ENCODE results near the gene TMEM203.

TMEM203 gene

DNA sequence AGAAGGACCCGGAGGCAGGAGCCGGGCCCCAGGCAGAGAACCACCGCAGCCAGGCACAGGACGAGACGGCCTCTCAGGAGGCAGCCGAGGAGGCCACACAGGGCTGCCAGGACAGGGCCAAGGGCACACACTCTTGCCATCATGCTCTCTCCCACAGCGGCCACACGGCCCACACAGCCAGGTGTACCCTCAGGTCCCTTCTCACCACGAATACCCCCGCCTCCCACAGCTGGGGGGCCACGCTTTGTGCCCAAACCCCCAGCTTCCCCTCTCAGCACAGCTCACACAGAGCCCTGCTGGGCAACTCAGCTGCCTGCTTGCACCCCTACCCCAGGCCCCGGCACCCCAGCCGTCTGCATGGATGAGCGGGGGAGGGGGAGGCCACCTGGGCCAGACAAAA, 11.7 kb downstream of the TMEM203 start:
- no peak for FAIRE-seq

DNA sequence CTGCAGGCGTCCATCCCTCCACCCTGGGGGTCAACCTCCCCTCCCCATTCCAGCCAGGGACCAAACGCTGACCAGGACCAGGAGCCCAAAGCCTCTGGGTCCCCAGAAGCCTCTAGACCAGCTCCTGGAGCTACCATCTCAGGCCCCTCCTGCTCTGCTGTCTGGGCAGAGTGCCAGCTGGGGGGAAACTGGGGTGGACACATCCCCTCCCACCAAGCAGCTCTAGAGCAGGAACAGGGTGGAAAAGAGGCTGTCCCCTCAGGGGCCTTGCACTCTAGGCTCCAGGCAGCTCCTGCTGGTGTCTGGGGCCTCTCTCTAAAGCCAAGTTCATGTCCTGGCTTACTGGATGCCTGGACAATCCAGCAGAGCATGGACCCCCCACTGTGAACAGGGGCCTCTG, 12.6 kb downstream of the TMEM203 start:
- no peak for FAIRE-seq

DNA sequence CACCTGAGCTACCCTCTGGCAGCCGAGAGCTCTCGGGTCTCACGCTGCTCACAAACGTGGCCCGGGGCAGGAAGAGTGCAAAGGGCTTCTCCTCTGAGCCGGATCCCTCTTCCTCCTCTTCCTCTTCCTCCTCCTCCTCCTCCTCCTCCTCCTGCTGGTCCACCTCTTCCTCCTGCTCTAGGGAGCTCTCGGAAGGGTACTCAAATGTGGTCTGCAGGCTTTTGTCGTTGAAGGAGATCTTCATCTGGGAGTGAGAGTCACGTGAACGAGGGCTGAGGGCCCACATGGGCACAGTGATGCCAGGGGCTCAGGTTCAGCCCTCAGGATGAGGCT, 13.0 kb downstream of the TMEM203 start:
- no peak for FAIRE-seq

DNA sequence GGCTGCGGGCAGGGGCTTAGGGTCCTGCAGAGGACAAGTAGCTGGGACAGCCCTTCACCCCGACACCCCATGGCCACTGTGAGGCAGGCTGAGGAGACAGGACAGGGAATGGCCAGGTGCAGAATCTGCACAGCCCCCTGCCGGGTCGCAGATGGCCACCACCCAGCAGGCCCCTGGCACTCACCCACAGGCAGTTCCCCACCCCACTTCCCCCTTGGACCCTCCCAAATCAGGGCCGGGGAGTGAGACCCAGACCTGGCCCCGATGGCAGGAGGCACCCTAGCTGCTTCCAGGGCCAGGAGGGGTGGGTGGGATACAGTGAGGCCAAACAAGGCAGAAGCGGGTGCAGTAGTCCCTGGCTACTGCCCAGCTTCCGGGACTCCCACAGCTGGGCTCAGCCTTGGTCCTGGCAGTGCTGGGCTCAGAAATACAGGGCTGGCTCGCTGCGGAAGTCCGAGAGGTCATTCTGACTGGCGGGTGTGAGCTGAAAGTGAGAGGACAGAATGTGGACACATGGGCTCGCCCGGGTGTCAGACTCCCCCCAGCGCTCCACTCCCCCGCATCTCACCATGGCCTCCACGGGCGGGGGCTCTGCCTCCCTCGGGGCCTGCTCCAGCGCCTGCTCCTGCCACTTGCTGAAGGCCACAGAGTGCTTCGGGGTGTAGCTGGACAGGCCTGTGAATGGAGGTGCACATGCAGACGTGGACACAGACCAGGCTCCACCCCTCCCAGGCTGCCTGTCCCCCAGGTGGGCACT, 13.6 kb downstream of the TMEM203 start:
- FAIRE-seq, result no peak

DNA sequence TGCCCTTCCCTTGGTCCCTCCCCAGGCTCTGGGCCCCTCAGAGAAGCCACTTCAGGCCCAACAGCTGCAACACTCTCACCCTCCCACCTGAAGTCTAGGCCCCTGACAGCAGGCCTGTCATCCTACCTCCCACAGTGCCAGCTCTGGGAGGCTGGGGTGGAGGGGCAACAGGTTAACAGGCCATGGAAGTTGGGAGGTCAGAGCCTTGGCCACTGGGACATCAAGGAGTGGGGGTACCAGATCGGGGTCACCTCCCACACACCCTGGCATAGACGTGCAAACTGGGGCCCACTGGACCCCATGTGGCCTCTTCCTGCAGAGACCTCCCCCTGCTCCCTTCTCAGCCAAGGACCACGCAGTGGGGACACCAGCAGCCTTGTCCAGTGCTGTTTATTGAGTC, 14.2 kb downstream of the TMEM203 start:
- FAIRE-seq, result no peak

DNA sequence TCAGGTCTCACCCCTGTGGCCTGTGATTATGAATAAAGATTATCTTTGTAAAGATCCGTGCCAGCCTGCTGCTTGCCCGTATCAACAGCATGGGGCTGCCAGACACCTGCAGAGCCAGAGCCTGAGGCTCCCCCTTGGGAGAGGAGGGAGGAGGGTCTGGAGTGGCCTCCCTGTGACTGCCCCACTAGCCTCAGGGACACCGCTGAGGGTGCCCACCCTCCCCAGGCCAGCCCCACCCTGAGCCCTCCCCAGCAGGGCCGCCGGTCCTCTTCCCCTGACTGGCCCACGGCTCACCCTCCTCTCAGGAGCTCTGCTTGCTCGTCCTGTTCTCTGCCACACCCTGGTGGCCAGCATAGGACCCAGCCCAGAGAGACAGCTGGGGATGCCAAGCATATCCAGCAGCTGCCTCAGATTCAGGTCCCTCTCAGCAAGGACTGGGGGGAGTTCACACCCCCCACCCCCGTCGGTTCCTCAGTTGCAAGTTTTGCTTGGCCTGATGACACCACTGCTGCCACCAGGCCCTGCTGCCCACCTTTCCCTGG, 15.1 kb downstream of the TMEM203 start:
- FAIRE-seq, result no peak

DNA sequence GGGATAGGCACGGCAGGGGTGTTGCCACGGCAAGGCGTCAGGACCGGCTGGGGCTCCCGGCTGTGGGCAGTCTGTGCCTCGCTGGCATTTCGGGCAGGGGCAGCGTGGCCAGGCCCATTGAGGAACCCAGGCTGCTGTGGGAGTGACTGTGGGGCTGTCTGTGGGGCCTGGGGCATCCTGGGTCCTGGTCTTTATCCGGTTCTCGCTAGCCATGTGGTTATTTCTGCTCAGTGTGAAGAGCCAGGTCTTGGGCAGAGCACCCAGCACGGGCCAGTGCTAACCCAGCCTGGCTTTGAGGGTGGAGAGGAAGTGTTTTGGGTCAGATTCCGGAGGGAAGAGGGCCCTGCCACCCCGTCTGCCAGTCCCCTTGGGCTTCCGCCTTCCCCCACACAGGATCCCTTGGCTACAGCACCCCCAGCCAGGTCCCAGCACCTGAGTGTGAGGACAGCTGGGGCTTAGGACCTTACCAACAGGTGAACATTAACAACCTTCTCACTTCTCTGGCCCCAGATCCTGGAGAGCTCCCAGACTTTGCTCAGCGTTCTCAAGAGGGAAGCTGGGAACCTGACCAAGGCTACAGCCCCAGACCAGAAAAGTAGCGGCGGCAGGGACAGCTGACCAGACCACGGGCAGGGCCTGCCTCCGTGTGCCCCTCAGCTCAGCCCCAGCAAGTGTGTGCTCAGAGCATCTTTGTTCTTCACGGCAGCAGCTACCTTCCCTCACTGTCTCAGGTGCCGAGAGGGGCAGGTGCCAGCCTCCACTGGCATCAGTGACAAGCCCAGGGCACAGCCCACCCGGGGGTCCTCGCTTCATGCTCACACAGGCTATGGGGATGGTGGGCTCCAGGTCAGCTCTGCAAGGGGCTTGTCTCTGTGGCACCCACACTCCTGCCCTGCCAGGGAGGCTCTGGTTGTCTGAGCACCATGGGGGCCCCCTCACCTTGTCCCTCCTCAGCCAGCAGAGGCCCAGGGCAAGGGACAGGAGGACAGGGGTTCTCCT, 15.9 kb downstream of the TMEM203 start:
- no peak for FAIRE-seq

DNA sequence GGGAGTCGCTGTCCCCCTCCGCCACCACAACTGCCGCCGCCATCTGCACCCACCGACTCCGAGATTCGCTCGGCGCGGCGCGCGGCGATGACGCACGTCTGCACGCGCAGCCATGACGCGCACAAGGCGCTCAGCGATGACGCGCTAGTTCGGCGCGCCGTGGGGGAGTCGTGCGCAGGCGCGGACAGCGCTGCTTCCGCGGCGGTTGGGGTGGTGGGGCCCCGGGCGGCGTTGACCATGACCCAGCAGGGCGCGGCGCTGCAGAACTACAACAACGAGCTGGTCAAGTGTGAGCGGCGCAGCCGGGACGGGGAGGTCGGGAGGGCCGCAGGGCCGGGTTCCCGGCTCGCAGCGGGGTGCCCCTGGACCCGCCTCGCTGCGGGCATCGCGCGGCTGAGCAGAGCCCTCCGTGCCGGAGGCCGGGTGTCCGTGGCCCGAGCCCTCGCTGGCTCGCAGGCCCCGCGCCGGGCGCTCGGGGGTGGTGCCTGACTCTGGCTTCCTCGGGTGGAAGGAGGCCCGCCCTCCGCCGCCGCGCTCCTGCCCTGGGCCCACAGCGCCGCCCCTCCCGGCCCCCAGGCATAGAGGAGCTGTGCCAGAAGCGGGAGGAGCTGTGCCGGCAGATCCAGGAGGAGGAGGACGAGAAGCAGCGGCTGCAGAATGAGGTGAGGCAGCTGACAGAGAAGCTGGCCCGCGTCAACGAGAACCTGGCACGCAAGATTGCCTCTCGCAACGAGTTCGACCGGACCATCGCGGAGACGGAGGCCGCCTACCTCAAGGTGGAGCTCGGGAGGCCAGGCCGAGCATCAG, 16.8 kb downstream of the TMEM203 start, which contains the start of the genes ANAPC2 and SSNA1:
Gene ANAPC2 (minus strand): TSS at position 71 of the 807 bp plus-strand sequence. CDS start 28 bp downstream, at position 43.
Gene SSNA1 (plus strand): TSS at position 187 of the 807 bp plus-strand sequence. CDS start 51 bp downstream, at position 238.
- FAIRE-seq, result no peak

DNA sequence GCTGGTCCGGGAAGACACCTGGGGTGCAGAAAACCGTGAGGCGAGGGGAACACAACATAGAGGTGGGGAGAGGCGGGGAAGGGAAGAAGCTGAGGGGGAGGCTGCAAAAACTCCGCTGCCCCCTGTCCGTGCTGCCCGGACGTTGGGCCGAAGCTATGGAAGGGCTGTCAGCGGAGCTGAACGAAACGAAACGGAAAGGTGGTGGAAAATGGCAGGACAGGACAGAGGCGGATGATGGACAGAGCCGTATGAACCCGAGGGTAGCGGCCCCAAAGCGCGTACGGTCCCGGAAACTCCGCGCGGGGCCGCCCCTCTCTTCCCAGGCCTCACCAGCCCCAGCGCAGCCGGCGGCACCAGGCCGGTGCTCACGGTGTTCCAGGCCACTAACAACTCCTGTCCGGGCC, 17.4 kb downstream of the TMEM203 start:
- FAIRE-seq, result no peak

DNA sequence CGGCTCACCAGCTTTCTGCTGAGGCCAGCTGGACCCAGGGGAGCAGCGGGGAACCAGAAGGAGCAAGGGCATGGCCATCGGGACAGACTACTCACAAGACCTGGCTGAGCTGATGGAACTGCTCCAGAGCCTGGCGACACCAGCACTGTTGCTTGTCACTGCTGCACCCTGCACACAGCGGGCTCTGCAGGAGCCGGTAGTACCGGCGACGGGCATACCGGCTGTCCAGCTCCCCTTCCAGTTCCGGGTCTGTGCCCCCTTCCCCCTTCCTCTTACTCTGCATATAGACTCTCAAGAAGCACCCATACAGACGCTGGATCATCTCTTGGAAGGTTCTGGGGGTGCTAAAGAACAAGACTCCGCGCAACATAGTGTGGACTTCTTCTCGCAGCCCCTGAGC, 18.1 kb downstream of the TMEM203 start:
- no peak for FAIRE-seq

DNA sequence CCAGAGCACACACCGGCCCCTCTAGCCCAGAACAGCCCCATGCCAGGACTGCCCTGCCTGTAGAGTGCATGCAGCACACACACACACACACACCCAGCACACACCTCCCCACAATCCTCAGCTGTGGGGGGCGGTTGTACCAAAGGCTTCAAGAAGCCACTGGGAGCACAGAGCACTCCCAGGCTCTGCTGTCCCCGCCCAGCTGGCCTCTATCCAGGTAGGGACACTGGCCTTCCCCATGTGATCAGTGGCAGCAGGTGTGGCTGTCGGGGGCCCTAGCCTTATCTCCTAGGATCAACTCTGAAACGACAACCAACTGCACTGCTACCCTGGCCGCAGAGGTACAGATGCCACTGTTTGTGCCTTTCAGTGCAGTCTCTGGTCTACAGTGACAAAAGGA, 19.1 kb downstream of the TMEM203 start:
- no peak for FAIRE-seq

DNA sequence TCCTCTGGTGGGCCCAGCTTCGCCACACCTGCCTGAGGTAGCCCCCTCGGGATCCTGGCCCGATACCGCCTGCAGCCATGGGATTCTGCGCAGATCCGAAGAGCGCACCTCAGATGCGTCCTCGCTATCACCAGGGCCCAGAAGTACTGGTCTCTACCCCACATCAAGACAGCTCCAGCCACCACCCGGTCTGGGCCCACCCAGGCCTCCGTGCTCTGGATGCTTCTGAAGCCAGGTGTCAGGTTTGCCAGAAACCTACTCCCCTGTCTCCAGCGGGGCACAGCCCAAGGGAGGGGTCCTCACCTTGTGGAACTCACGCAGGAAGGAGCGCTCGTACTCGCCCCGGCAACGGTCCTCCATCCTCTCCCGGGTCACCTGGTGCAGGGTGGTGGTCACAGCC, 19.5 kb downstream of the TMEM203 start:
- FAIRE-seq, result no peak

DNA sequence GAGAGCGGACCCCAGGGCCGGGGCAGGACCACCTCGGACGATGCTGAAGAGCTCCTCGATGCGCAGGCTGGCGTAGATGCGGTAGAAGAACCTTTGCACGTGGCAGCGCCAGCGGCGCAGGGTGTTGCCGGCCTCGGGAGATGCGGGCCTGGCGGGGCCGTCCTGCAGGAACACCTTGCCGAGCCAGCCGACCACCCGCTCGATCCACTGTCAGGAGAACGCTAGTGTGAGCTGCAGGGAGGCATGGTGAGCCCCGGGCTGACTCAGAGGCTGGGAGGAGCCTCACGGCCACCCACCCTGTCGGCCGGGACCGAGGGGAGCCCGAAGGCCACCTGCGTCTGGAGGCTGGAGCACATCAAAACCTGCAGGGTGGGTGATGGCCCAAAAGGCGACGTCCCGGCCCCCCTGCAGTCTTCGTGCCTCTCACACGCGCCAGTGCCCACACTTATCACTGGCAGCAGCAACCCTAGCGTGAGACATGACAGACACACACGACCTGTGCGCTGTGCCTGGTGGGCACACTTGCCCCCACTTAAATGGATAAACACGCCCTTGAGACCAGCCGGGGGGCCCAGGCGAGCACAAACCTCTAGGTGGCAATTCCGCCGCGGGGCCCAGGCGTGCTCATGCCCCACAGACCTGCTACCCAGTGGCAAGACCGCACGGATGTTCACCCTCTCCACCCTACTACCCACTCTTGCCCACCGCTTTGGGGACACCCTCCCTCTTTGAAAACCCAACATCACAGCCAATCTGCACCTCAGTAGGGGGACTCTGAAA, 20.4 kb downstream of the TMEM203 start:
- FAIRE-seq, result no peak

DNA sequence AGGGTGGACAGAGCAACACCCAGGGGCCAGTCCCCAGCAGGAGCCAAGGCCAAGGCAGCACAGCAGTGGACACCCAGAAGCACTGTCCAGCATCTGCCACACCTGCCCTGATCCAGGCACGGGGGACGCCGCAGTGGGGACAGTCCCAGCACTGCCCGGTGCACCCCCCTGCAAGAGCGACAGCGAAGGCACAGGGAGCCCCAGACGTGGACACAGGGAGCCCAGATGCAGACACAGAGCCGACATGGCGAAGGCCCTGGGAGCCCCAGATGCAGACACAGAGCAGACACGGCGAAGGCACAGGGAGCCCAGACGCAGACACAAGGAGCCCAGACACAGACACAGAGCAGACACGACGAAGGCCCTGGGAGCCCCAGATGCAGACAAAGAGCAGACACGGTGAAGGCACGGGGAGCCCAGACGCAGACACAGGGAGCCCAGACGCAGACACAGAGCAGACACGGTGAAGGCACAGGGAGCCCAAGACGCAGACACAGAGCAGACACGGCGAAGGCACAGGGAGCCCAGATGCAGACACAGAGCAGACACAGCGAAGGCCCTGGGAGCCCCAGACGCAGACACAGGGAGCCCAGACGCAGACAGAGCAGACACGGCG, 21.4 kb downstream of the TMEM203 start:
- FAIRE-seq, result no peak

DNA sequence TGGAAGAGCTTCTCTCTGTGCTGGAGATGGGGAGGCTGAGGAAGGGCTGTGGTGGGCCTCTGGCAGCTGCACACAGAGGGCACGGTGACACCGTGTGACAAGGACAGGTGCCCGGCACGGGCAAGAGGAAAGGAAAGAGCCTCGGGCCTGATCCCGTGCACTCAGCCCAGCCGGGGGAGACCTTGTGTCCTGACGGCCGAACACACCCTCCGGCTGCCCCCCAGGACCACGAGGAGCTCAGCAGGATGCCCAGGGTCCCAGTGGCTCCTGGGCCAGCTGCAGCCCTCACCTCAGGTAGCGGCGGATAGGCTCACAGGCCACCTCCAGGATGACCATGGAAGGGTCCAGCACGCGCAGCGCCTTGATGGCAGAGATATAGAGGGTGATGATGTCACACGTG, 22.6 kb downstream of the TMEM203 start:
- FAIRE-seq, result no peak

DNA sequence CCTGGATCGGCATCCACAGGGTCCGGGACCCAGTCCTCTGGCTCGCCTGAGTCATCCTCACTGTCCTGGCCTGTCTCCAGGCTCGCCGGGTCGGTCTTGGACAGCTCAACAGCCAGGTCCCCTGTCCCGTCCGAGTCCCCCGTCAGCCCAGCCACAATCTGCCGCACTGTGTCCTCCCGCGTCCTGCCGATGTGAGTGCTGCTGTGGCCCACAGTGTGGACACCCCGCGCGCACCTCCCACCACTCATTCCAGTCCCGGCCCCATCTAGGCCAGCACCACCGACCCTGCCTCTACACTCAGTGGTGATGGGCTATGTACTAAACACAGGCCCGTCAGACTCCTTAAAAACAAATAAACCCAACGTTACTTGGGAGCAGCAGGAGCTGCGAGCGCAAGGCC, 23.8 kb downstream of the TMEM203 start:
- FAIRE-seq, result no peak

DNA sequence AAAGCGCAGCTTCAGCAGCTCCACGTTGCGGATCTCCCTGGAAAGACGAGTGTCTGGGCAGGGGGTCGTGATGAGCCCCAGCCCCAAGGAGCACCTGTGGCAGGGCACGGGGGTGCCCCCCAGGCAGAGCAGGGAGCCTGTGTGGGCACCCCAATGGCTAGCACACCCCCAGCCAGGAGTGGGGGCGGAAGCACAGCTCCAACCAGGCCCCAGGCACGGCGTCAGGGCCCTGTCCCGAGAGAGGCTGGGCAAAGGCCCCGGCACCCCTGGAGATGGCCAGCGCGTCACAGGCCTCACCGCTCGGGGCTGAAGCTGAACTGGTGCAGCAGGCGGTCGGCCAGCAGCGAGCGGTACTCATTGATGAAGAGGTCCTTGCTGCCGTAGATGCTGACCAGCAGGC, 25.0 kb downstream of the TMEM203 start:
- no peak for FAIRE-seq

DNA sequence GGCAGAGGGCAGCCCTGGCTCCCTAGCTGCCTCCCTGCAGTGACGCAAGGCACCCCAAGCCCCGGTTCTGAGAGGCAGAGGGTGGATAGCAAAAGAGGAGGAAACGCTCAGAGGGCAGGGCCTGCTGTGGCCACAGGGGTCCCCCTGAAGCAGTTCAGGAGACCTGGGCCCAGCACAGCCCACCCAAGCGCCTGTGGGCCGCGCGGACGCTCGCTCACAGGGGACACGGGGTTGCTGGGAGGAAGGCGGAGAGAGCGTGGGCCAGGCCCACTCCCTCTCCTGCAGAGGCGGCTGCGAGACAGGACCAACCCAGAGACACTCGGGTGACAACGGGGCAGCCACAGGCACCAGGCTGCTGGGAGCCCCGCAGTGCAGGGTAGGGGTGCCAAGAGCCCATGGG, 25.7 kb downstream of the TMEM203 start:
- no peak for FAIRE-seq

DNA sequence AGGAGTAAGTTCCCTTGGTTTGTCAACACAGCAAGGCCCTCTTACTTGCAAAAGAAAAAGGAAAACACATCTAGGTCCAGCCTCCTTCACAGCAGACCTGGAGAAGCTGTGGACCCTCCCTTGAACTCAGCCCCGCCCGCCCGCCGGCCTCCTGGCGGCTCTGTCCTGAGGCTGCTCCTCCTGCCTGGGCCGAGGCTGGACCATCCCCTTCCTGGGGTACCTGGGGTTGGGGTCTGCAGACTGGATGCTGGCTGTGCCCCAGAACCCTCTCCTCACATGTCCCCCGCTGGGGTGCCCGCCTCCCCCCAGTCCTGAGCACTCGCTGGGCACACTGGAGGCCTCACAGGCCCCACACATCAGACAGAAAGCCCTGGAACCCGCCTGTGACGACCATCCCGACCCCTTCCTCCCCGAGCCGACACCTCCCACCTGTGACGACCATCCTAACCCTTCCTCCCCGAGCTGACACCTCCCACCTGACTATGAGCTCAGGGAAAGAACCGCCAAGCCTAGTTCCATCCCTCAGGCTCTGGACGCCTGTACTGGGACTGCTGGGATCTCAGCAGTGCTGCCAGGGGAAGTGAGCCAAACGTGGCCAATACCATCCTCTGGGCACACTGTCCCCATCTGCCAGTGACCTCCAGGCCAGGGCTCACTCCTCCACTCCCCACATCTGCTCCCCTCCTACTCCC, 26.4 kb downstream of the TMEM203 start:
- FAIRE-seq, result no peak

DNA sequence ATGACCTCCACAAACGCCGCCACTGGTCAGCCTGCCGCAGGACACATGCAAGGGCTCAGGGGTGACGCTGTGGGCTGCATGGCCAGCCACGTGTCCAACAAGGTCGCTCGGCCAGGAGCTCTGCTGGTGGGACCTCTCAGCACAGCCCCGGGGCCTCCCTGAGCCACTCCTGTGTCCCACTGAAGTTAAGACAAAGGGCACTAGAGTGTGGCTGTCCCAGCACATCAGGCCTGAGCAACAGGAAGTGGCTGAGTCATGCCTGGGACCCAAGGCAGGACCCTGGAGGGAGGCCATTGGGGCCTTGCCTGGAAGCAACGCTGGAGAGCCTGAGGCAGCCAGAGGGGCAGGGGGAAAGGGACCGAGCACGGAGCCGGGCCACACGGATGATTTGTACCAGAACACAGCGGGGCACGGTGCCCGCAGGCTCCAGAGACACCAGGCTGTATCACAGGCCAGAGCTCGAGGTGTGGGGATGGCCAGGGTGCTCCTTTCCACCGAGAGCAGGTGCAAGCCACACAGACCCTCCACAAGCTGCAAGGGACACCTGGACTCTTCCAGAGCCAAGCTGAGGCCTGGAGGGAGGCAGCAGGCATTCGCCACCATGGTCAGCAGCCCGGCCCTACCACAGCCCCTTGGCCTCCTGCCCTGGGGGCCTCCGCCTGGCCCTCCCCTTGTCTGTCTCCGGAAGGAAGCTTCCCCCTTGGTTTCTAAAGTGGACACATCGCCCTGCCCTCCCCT, 27.1 kb downstream of the TMEM203 start:
- no peak for FAIRE-seq

Measured in endometrium (tissue), 2 donors.